GM18870 (cell line): ENCODE results near the gene ZNF451.

Source experiments
- ATAC-seq: cut with Tn5 transposase; IDR thresholded peaks from one replicate; pipeline ENCODE4 v1.9.1; 2021; ENCODE audit warnings: moderate library complexity; ENCODE audit not compliant: unreplicated experiment

ZNF451 gene

GRCh38 chr6:57198926-57199636 lies 109.1 kb downstream of the ZNF451 start:
- ATAC-seq = no peak

DNA sequence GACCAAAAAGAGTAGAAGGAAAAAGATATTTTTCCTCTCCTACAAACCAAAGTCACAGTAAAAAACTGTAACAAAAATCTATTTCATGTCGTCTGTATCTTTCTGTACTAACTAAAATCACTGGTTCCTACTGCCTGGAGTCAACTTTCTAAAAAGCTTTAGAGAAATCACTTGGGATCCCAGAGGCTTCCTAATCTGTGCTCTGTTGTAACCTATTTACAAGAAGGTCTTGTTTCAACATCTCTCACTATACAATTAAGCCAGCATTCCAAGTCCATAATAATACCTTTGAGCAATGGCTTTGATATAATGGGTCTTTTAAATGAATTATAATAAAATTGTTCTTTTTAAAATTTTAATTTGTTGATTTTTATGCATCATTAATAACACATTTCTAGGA lies 111.7 kb downstream of the ZNF451 start:
- no peak for ATAC-seq

DNA sequence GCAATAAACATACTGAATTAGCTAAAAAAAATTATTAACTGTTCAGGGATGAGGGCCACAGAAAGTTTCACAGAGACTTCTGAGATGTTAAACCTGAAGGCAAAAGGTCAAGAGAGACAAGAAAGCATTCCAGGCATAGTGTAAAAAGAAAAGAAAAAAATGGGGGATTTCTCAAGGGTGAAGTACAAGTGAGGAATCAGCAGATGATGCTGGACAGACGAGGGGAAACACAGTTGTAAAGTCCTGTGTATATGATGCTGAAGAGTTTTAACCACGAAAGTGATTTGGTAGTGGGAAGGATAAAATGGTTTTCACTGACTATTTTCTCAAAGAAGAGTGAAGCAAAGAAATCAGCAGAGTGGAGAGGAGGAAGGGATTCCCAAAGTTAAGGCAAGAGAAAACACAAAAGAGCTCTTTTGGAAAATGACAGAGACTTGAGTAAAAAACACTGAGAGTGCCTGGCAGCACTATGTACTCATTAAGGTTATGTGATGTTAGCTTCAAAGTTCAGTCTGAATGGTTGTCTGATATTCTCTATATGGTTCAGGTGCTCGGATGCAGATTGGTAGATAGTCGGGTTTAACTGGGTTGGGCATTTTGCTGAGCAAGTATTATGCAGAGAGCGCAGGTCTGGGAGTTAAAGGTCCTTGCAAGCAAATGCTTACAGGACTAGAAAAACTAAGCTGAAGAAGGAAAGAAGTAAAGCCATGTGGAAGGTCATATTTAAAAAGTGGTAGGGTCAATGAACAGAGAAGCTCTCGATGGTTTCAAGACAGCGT lies 115.8 kb downstream of the ZNF451 start:
- ATAC-seq = no peak

DNA sequence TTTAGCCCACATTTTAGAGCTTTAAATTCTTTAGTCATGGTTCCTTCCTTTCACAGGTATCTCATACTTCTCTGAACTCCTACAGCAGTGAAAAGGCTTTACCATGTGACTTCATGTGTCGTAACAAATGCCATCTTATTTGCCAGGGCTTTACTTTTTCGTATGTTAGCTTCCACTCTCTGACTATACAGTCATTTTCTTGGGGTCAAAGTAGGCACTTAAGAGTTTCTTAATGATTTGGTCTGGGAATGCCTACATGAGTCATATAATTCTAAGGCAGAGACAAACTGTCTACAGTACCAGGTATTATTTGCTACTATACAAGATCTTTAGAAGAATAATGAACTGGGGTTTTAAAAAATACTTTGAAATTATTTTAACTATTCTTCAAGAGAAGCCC lies 117.2 kb downstream of the ZNF451 start:
- ATAC-seq = no peak

DNA sequence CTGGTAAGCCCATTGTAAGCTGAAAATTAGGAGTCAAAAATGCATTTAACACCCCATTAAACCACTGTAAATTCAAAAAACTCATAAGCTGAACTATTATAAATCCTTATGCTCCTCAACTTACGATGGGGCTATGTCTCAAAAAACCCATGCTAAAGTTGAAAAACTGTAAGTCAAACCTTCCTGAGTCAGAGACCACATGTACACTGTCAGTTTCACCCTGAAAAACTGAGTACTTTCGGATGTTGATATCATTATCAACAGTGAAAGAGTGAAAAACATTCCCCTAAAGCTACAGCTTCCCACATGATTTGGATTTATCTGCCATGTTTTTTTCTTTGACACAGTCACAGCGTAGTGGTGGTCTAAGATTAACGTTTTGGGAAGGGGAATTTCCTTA lies 117.9 kb downstream of the ZNF451 start:
- no peak for ATAC-seq

- ATAC-seq = no peak
Measured at GRCh38 chr6:57209030-57209429, 119.0 kb downstream of the ZNF451 start.

GRCh38 chr6:57210060-57210459 lies 120.1 kb downstream of the ZNF451 start:
- ATAC-seq = no peak

DNA sequence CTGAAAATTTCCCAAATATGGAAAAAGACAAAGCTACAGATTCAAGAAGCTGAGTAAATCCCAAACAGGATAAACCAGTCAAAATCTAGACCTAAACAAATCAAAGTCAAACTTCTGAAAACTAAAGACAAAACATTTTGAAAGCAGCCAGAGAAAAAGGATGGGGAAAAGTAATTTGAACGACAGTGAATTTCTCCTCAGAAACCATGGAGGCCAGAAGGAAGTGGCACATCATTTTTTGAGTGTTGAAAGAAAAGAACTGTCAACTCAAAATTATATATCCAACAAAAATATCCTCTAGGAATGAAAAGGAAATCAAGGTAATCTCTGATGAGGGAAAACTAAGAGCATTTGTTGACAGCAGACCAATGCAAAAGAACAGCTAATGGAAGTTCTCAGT lies 125.3 kb downstream of the ZNF451 start:
- no peak for ATAC-seq

DNA sequence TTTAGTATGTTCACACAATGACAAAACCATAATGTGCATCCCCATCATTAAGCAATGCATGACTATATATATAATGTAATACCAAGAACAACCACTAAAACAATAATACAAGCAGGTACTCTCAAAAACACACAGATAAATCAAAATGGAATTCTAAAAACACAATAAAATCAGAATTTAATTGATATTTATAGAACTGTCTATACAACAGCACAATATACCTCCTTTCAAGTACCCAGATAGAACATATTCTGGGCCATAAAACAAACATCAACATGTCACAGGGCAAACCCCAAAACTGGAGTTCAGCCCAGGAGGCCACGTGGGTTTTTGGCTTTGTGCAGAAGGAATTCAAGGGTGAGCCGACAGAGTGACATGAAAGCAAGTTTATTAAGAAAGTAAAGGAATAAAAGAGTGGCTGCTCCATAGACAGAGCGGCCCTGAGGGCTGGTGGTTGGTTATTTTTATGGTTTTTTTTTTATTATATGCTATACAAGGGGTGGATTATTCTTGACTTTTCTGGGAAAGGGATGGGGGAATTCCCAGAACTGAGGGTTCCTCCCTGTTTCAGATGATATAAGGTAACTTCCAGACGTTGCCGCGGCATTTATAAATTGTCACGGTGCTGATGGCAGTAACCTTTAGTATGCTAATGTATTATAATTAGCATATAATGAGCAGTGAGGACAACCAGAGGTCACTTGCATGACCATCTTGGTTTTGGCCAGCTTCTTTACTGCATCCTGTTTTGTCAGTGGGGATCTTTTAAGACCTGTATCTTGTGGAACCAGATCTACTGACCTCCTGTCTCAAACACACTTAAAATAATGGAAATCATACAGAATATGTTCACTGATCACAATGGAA lies 126.5 kb downstream of the ZNF451 start:
- ATAC-seq = no peak

DNA sequence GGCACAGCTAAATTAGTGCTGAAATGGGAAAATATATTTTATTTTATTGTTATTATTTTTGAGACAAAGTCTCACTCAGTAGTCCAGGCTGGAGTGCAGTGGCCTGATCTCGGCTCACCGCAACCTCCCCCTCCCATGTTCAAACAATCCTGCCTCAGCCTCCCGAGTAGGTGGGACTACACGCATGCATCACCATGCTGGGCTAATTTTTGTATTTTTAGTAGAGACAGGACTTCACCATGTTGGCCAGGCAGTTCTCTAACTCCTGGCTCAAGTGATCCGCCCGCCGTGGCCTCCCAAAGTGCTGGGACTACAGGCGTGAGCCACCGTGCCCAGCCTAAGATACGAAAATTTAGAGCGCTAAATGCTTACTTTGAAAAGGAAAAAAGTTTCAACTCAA lies 127.3 kb downstream of the ZNF451 start:
- no peak for ATAC-seq
